ENCODE data around the gene PAX5. TPM values are rescaled to one million over a fixed set of nuclear protein-coding genes. Genes with fewer than 3 reads are reported as not detected.
A peak's percentile ranks its signal among the peaks of the same experiment; 100 is the strongest.

The PAX5 gene
- polyA plus RNA-seq, 3 donors, result 0.03 to 0.15 TPM; not detected in 1

GRCh38 chr9:36974731-36975130 is 59.3 kb downstream of the PAX5 start:
- intact Hi-C loops (cut with micrococcal nuclease), result no loop called here
- Histone ChIP-seq H3K27me3 (ENCODE audit: control insufficient read depth in 2 of 2, insufficient read depth in 2 of 2, low read length in 2 of 2) (no peaks in the 10 kb centered on the region), H2AFZ (ENCODE audit: insufficient read depth, low read depth, low read length, poor library complexity, severe bottlenecking) (no peak overlapping the region), H3K27ac (ENCODE audit: low read depth in 1 of 2, low read length in 2 of 2) (no peak overlapping the region), H3K4me2 (replicated peaks; ENCODE audit: extremely low read depth, low read length, poor library complexity, severe bottlenecking) (no peak overlapping the region), H3K9ac (ENCODE audit: insufficient read depth, low read length, poor library complexity, severe bottlenecking) (no peak overlapping the region), H3K9me3 (replicated peaks in 1 of 2; ENCODE audit: control insufficient read depth in 1 of 2, insufficient read depth in 1 of 2, low read length in 2 of 2) (no peaks in the 10 kb centered on the region), H3K4me3 (replicated peaks in 1 of 3; ENCODE audit: low read depth in 2 of 3, low read length in 3 of 3) (no peak overlapping the region), H3K4me1 (ENCODE audit: control insufficient read depth in 1 of 2, insufficient read depth in 2 of 2, low read length in 2 of 2) (no peaks in the 10 kb centered on the region), H3K79me2 (ENCODE audit: insufficient read depth, low read length) (no peaks in the 10 kb centered on the region), H3K36me3 (replicated peaks in 1 of 2; ENCODE audit: control insufficient read depth in 1 of 2, insufficient read depth in 2 of 2, low read length in 2 of 2) (no peaks in the 10 kb centered on the region), H4K20me1 (ENCODE audit: insufficient read depth, low read length) (no peaks in the 10 kb centered on the region)
- Mint-ChIP-seq H3K27ac (peak overlapping the region in 1 of 7 donors; percentile 25), H3K36me3 (no peaks in the 10 kb centered on the region), H3K27me3 (ENCODE audit: low read depth in 3 of 3) (peaks cover 3 to 22% (median 5%) of the 10 kb centered on the region in 3 donors), H3K9me3 (no peaks in the 10 kb centered on the region), H3K4me1 (no peaks in the 10 kb centered on the region), H3K4me3 (no peak overlapping the region)
- WGBS (ENCODE audit: insufficient coverage), result 80% methylated on average over 7 of the region's 7 CpGs
- DNase-seq, result no peak
- TF ChIP-seq CTCF (IDR thresholded peaks at IDR 0.05), result no peak

- no peak for TF ChIP-seq CTCF (IDR thresholded peaks at IDR 0.05)
- Mint-ChIP-seq H3K27ac (no peak overlapping the region), H3K27me3 (ENCODE audit: low read depth in 3 of 3) (peaks cover 2 to 14% (median 5%) of the 10 kb centered on the region in 3 donors), H3K36me3 (no peaks in the 10 kb centered on the region), H3K4me1 (no peaks in the 10 kb centered on the region), H3K4me3 (no peak overlapping the region), H3K9me3 (no peaks in the 10 kb centered on the region)
- WGBS (ENCODE audit: insufficient coverage), result 100% methylated on average over 1 of the region's 4 CpGs
- no peaks in the 10 kb centered on the region for H4K20me1 ChIP-seq (ENCODE audit: insufficient read depth, low read length)
- no peaks in the 10 kb centered on the region for H3K4me1 ChIP-seq (ENCODE audit: control insufficient read depth in 1 of 2, insufficient read depth in 2 of 2, low read length in 2 of 2)
- no peaks in the 10 kb centered on the region for H3K79me2 ChIP-seq (ENCODE audit: insufficient read depth, low read length)
- H3K9ac ChIP-seq (ENCODE audit: insufficient read depth, low read length, poor library complexity, severe bottlenecking), result no peak overlapping the region
- H3K4me2 ChIP-seq (replicated peaks; ENCODE audit: extremely low read depth, low read length, poor library complexity, severe bottlenecking), result no peak overlapping the region
- H3K36me3 ChIP-seq (replicated peaks in 1 of 2; ENCODE audit: control insufficient read depth in 1 of 2, insufficient read depth in 2 of 2, low read length in 2 of 2), result no peaks in the 10 kb centered on the region
- no peaks in the 10 kb centered on the region for H3K9me3 ChIP-seq (replicated peaks in 1 of 2; ENCODE audit: control insufficient read depth in 1 of 2, insufficient read depth in 1 of 2, low read length in 2 of 2)
- intact Hi-C loops (cut with micrococcal nuclease), result no loop called here
- no peak overlapping the region for H3K27ac ChIP-seq (ENCODE audit: low read depth in 1 of 2, low read length in 2 of 2)
- no peak overlapping the region for H2AFZ ChIP-seq (ENCODE audit: insufficient read depth, low read depth, low read length, poor library complexity, severe bottlenecking)
- no peaks in the 10 kb centered on the region for H3K27me3 ChIP-seq (ENCODE audit: control insufficient read depth in 2 of 2, insufficient read depth in 2 of 2, low read length in 2 of 2)
- no peak overlapping the region for H3K4me3 ChIP-seq (replicated peaks in 1 of 3; ENCODE audit: low read depth in 2 of 3, low read length in 3 of 3)
- DNase-seq, result no peak
These were observed 62.1 kb downstream of the PAX5 start for GRCh38 chr9:36971935-36972488.
